SK-N-MC (cell line): ENCODE data around the gene CRTC2.
A peak's percentile ranks its signal among the peaks of the same experiment; 100 is the strongest.

ENCODE experiments used
- DNase-seq: peaks from one replicate; pipeline ENCODE4 v3.0.0-alpha.2; 2011; ENCODE audit warnings: low read depth, low spot score
- H3K27ac ChIP-seq: fragments of 200-600 bp; sonication (generic); 2 replicates; pipeline ENCODE4 v1.5.1; 2016; ENCODE audit warnings: mixed run types
- H3K36me3 ChIP-seq: fragments of 200-600 bp; sonication (generic); 2 replicates; pipeline ENCODE4 v1.6.1; 2017; ENCODE audit warnings: antibody characterized with exemption, low read length, mixed read lengths; ENCODE audit not compliant: insufficient read depth
- H3K4me3 ChIP-seq: fragments of 200-600 bp; sonication (generic); 2 replicates; pipeline ENCODE4 v1.5.1; 2016
- H3K9ac ChIP-seq: fragments of 200-600 bp; sonication (generic); 2 replicates; pipeline ENCODE4 v1.8.0; 2017; ENCODE audit warnings: mixed run types, mixed read lengths; ENCODE audit not compliant: insufficient read length
- H3K9me3 ChIP-seq: fragments of 200-600 bp; sonication (generic); 2 replicates; pipeline ENCODE4 v1.6.1; 2017; ENCODE audit warnings: low read depth, mild to moderate bottlenecking, antibody characterized with exemption, low read length, moderate library complexity, mixed read lengths
- EZH2 ChIP-seq: fragments of 200-600 bp; sonication (generic); IDR thresholded peaks from one replicate; pipeline ENCODE4 v1.6.1; 2017; ENCODE audit warnings: antibody characterized with exemption
- FOXP2 ChIP-seq: optimal IDR thresholded peaks from 2 replicates; pipeline ENCODE3; 2011; ENCODE audit warnings: mild to moderate bottlenecking, moderate library complexity; ENCODE audit not compliant: insufficient read depth; ENCODE audit errors: extremely low read length, control extremely low read depth
- POLR2AphosphoS5 ChIP-seq: IDR thresholded peaks from 2 replicates; pipeline ENCODE4 v1.6.1; 2012; ENCODE audit warnings: mild to moderate bottlenecking, low read depth, low read length, borderline replicate concordance

The CRTC2 gene

DNA sequence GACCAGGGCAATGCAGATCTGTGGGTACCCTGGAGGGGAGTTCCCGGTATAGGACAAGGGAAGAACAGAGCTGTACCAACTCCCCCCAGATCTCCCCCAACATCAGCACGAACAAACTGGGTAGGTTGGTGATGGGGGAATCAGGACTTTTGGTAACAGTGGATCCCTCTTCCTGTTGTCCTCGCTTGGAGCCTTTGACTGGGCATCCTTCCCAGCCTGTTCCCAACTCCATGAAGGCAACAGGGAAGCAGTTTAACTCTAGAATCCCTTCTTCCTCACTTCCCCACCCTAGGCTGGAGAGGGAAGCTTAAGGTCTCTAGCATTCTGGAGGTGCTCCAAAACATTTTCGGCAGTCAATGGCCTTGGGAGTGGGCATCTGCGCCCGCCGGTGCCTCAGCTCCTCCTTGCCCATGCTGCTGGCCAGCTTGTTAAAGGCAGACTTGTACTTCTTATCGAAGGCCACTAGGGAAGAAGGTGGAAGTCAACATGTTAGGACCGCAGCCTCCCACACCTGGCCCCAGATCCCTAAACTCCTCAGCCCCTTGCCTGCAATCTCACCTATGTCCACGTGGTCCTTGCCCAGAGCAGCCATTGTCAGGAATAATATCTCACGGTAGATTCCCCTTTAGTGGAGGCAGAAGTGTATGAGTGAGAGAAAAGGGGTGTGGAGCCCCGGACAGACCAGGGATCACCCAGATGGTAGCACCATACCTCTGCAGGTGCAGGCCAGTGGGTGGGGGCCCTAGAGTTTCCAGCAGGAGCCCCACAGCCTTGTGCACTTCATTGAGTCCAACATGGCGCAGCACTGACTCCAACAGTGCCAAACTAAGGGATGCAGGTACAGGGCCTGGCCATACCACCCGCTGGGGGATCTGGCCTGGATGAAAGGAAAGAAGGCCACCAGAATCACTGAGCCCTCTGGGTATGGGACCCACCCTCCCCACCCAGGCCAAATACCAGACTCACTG is 28.1 kb downstream of the CRTC2 start:
- H3K4me3 ChIP-seq, result no peak overlapping the region
- TF ChIP-seq EZH2, result no peak
- TF ChIP-seq POLR2AphosphoS5, result no peak
- TF ChIP-seq FOXP2, result no peak
- no peak for DNase-seq
- peaks cover 4% of the 10 kb centered on the region; the same call in 1 of the 2 replicates for H3K36me3 ChIP-seq
- no peaks in the 10 kb centered on the region for H3K9me3 ChIP-seq
- H3K9ac ChIP-seq, result no peak overlapping the region
- no peak overlapping the region for H3K27ac ChIP-seq

GRCh38 chr1:153929426-153929825 is 29.0 kb downstream of the CRTC2 start:
- H3K9me3 ChIP-seq, result no peaks in the 10 kb centered on the region
- DNase-seq, result no peak
- H3K4me3 ChIP-seq, result no peak overlapping the region
- H3K36me3 ChIP-seq, result peaks cover 4% of the 10 kb centered on the region; the same call in 1 of the 2 replicates
- no peak overlapping the region for H3K27ac ChIP-seq
- no peak for TF ChIP-seq FOXP2
- TF ChIP-seq EZH2, result no peak
- no peak for TF ChIP-seq POLR2AphosphoS5
- no peak overlapping the region for H3K9ac ChIP-seq

DNA sequence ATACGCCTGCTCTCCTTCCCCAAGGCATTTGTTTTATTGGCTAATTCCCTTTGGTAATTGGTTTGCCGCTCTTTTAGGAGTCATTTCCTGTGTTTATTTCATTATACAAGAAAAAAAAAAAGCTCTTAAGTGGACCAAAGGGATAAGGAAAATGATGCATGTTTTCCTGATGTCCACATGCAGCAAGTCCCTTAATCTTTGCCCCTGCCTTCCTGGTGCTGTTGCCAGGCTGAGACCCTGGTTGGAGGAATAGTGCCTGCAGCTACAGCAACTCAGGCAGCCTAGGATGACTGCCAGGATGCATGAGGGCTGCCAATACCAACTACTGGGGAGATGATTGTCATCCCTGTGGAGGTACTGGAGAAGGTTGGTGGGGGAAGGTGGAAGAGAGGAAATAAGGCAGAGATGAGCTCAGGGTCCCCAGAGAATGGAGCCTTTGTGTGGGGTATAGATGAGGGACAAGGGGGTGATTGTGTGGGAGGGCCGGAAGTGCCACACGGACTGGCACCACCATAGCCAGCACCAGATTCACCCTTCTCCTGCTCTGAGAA is 29.5 kb downstream of the CRTC2 start:
- peaks cover 4% of the 10 kb centered on the region; the same call in 1 of the 2 replicates for H3K36me3 ChIP-seq
- TF ChIP-seq POLR2AphosphoS5, result no peak
- no peak for TF ChIP-seq FOXP2
- TF ChIP-seq EZH2, result no peak
- H3K27ac ChIP-seq, result no peak overlapping the region
- no peak overlapping the region for H3K4me3 ChIP-seq
- no peak overlapping the region for H3K9ac ChIP-seq
- H3K9me3 ChIP-seq, result no peaks in the 10 kb centered on the region
- no peak for DNase-seq

DNA sequence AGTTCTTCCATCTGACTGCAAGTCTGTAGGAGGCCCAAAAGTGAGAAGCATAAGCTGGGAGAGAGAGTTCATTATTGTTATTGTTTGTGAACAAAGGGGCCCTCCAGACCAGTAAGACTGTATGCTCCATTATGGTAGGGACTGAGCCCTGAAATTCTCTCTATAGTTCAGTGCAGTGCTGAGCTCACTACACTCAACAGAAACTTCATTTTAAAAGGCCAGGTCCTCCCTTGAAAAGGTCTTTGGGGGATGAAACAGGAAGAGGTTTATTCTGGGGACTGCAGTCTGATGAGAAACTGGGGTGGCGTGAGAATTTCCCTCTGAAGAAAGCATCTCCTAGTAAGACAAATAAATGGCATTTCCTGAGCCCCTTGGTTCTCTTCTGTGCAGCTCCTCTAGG is 30.2 kb downstream of the CRTC2 start:
- TF ChIP-seq POLR2AphosphoS5, result no peak; the same call in 1 of the 2 replicates
- TF ChIP-seq EZH2, result no peak
- no peak for TF ChIP-seq FOXP2
- no peak overlapping the region for H3K9ac ChIP-seq

GRCh38 chr1:153926405-153926804 is 32.0 kb downstream of the CRTC2 start:
- Histone ChIP-seq H3K4me3 (no peak overlapping the region), H3K9me3 (no peaks in the 10 kb centered on the region), H3K9ac (no peak overlapping the region), H3K27ac (no peak overlapping the region), H3K36me3 (no peaks in the 10 kb centered on the region)
- DNase-seq, result no peak
- no peak for TF ChIP-seq FOXP2
- no peak for TF ChIP-seq POLR2AphosphoS5
- no peak for TF ChIP-seq EZH2

More for the DNA sequence above, 30.2 kb downstream of the CRTC2 start:
- no peak overlapping the region for H3K27ac ChIP-seq
- DNase-seq, result no peak
- no peak overlapping the region for H3K4me3 ChIP-seq
- H3K36me3 ChIP-seq, result peaks cover 3% of the 10 kb centered on the region; the same call in 1 of the 2 replicates
- H3K9me3 ChIP-seq, result no peaks in the 10 kb centered on the region

DNA sequence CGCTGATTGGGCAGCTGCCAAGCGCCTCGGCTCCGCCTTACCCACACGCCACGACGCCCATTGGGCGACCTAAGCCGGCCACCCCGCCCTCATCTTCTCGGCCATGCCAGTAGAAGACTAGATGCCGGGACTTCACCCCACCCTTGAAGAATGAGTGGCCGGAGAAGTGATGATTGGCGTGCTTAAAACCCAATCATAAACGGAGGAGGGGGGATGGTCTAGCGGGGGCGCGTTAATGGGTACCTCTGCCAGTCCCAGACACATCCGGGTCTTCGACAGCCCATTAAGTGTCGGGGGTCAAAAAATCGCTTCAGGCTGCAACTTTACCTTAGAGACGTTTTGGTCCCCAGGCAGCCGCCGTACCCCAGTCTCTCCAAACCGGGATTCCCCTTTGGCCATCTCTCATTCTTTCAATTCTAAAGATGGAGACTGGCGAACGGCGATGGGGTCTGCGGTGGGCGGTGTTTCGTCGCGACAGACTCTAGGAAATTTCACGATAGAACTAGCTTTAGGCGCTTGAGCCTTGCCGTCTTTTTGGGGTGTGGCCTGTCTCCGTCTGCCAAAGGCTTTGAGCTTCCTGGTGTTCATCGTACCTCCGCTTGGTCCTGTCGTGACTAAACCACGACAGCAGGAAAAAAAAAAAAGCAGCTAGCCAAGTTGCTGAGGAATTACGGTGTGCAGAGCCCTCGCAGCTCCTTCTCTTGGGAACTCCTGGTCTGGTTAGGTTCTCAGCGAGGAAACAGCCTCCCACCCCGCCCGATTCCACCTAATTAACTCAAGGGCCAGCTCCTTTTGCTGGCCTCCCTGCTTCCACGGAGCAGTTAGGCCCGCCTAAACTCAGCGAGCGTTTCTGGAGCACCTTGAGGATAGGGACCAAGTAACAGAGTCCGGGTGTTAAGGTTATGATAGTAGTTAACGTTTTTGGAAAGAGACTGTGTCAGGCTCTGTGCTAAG is 35.2 kb downstream of the CRTC2 start, which contains the start of gene GATAD2B:
GATAD2B (minus strand) TSS at position 1 of the 954 bp plus-strand sequence. CDS start 94,625 bp downstream, outside the sequence.
- Histone ChIP-seq H3K4me3 (peak within 1 kb of the TSS; percentile 98), H3K36me3 (peaks cover 6% of the 10 kb centered on the region), H3K9me3 (no peaks in the 10 kb centered on the region), H3K9ac (peak within 1 kb of the TSS; percentile 86), H3K27ac (peak within 1 kb of the TSS; percentile 75)
- TF ChIP-seq POLR2AphosphoS5 (peak; percentile 84), EZH2 (no peak)
- peak; percentile 97 for DNase-seq

GRCh38 chr1:153922076-153922971 is 36.1 kb downstream of the CRTC2 start:
- no peak for DNase-seq
- Histone ChIP-seq H3K9me3 (no peaks in the 10 kb centered on the region), H3K27ac (peak overlapping the region; percentile 75; the same call in 1 of the 2 replicates), H3K9ac (peak overlapping the region; percentile 78), H3K4me3 (peak overlapping the region; percentile 98), H3K36me3 (peaks cover 6% of the 10 kb centered on the region)
- TF ChIP-seq POLR2AphosphoS5 (no peak), FOXP2 (no peak), EZH2 (no peak)
